Mucosa of stomach (tissue), 1 donor: ENCODE measurements around the gene CLPTM1L.
"Not testable (repeated sequence)": the region's sequence is repeated elsewhere in the genome, so short reads cannot be mapped to it uniquely, and the experiment has no call there.

Source experiments
- H3K27me3 ChIP-seq: one replicate; pipeline ENCODE4 v1.7.0; 2013; ENCODE audit warnings: mild to moderate bottlenecking, low read length; ENCODE audit not compliant: control insufficient read depth, insufficient read depth
- H3K36me3 ChIP-seq: one replicate; pipeline ENCODE4 v1.7.0; 2013; ENCODE audit warnings: low read length; ENCODE audit not compliant: control insufficient read depth, insufficient read depth
- H3K4me1 ChIP-seq: one replicate; pipeline ENCODE4 v1.7.0; 2013; ENCODE audit warnings: mild to moderate bottlenecking, low read length; ENCODE audit not compliant: control insufficient read depth, insufficient read depth
- H3K4me3 ChIP-seq: one replicate; pipeline ENCODE4 v1.7.0; 2013; ENCODE audit warnings: low read length
- H3K9ac ChIP-seq: one replicate; pipeline ENCODE4 v1.7.0; 2013; ENCODE audit warnings: mild to moderate bottlenecking, low read length, moderate library complexity
- H3K9me3 ChIP-seq: one replicate; pipeline ENCODE4 v1.7.0; 2013; ENCODE audit warnings: mild to moderate bottlenecking, low read length, moderate library complexity; ENCODE audit not compliant: control insufficient read depth
- donor health status: Pancreatic carcinoma.

CLPTM1L gene

DNA sequence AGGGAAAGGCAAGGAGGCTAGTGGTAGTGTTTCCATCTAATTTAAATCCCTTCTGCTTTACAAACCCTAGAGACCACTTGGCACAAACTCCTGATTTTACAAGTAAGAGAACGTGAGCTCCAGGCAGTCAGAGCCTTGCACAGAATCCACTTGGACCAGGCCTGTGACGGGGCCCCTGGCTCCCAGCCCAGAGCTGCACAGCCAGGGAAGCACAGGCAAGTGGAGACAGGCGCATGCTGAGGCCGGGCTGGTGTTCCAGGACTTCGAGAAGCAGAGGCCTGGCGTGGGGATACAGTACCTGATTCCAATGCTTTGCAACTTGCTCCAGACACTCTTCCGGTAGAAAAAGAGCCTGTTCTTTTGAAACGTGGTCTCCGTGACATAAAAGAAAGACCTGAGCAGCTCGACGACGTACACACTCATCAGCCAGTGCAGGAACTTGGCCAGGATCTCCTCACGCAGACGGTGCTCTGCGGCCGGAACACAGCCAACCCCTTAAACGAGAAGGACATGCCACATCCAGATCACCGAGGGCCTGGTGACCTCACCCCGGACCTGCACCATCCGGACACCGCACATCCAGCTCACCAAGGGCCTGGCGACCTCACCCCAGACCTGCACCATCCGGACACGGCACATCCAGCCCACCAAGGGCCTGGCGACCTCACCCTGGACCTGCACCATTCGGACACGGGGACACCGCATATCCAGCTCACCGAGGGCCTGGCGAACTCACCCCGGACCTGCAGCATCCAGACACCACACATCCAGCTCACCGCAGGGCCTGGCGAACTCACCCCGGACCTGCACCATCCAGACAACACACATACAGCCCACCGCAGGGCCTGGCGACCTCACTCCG is 62.5 kb downstream of the CLPTM1L start:
- no peak overlapping the region for H3K4me3 ChIP-seq
- H3K27me3 ChIP-seq, result no peaks in the 10 kb centered on the region
- no peak overlapping the region for H3K9ac ChIP-seq
- no peaks in the 10 kb centered on the region for H3K9me3 ChIP-seq
- H3K36me3 ChIP-seq, result no peaks in the 10 kb centered on the region
- no peaks in the 10 kb centered on the region for H3K4me1 ChIP-seq

DNA sequence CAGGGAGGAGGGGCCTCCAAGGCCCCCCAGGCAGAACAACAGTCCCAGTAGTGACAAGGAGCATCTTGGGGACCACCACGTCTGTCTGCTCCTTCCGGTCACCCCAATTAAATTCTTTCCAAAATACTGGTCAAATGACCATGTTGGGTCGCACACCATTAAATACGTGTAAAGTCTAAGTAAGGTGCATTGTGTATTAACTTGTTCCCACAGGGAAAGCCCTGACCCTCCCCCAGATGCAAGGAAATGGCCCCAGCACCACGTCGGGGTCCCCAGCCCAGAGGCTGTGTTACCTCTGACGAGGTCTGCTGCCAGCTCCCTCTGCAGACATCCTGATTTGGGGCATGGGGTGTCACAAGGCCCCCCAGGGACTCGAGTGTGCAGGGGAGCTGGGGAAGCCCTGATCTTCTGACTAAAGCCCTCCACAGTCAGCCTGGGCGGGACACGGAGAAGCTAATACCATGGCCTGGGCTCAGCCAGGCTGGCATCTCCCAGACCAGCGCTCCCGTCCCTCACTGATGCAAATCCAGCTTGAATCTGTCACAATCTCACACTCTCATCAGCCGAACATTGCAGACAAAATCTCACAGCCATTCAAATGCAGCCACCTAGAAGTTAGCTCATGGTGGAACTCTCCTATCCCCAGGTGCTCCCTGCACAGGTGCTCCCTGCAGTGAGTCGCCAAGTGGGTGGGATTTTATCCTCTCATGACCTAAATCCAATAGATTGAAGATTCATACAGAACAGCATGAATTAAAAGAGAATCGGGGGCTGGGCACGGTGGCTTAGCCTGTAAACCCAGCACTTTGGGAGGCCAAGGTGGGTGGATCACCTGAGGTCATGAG is 63.6 kb downstream of the CLPTM1L start:
- Histone ChIP-seq H3K4me3 (no peak overlapping the region), H3K27me3 (no peaks in the 10 kb centered on the region), H3K4me1 (no peaks in the 10 kb centered on the region), H3K9ac (no peak overlapping the region), H3K36me3 (no peaks in the 10 kb centered on the region), H3K9me3 (no peaks in the 10 kb centered on the region)

DNA sequence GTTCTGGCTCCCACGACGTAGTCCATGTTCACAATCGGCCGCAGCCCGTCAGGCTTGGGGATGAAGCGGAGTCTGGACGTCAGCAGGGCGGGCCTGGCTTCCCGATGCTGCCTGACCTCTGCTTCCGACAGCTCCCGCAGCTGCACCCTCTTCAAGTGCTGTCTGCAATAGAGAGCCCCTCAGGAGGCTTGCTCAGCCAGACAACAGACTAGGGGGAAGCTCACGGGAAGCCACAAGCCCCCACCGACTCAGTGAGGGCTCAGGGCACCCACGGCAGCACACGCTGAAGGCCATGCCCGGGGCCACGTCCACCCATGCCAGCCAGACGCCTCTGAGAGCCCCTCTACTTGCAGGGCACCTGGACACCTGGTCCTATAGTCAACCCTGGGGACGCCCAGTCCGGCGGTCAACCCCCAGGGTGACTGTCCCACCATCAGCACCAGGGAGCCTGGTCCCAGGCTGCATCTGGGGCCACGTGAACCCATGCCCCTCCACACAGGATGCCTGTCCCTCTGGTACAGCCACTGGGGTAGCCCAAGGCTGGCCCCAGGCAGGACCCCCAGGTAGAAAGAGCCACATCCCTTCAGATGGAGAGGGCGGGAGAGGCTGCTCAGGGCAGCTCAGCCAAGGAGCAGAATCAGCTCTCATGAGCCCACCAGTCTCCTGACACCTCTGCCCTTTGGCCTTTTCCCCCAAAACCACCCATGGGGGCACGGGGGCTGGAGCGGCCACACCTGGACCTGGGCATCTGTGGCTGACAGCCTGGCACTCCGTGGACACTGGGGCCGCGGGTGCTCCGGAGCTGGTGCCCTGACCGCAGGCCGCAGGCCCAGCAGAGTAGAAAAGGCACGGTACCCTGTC is 64.5 kb downstream of the CLPTM1L start:
- Histone ChIP-seq H3K27me3 (no peaks in the 10 kb centered on the region), H3K36me3 (no peaks in the 10 kb centered on the region), H3K9ac (no peak overlapping the region), H3K4me3 (no peak overlapping the region), H3K4me1 (no peaks in the 10 kb centered on the region), H3K9me3 (no peaks in the 10 kb centered on the region)

DNA sequence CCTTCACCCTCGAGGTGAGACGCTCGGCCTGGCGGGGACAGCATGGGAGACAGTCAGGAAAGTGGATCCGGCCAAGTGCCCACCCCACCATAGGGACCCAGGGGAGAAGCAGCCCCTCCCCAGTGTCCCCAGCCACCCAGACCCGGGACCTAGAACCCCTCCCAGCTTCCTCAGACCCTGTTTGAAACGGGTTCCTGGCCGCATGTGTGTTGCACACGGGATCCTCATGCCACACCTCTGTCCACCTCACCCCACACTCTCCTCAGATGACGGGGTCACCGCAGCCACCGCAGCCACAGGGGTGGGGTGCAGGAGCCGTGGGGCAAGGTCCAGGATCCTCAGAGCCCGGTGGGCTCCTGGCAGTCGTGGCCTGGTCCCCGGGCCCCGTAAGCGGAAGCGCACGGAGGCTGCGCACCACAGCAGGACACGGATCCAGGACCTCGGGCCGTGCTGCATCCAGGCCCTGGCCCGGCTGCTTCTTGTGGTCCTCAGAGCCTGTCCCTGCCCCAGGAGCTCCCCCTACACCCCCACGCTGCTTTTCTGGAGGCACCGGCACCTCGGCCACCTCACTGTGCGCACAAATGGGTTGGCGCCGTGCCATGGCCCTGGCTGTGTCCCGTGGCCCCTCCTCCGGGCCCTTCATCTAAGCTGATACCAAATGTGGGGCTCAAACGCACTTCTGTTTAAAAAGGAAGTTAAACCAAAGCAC is 65.3 kb downstream of the CLPTM1L start:
- no peaks in the 10 kb centered on the region for H3K27me3 ChIP-seq
- H3K4me1 ChIP-seq, result no peaks in the 10 kb centered on the region
- no peaks in the 10 kb centered on the region for H3K9me3 ChIP-seq
- no peak overlapping the region for H3K9ac ChIP-seq
- H3K36me3 ChIP-seq, result no peaks in the 10 kb centered on the region
- H3K4me3 ChIP-seq, result no peak overlapping the region

DNA sequence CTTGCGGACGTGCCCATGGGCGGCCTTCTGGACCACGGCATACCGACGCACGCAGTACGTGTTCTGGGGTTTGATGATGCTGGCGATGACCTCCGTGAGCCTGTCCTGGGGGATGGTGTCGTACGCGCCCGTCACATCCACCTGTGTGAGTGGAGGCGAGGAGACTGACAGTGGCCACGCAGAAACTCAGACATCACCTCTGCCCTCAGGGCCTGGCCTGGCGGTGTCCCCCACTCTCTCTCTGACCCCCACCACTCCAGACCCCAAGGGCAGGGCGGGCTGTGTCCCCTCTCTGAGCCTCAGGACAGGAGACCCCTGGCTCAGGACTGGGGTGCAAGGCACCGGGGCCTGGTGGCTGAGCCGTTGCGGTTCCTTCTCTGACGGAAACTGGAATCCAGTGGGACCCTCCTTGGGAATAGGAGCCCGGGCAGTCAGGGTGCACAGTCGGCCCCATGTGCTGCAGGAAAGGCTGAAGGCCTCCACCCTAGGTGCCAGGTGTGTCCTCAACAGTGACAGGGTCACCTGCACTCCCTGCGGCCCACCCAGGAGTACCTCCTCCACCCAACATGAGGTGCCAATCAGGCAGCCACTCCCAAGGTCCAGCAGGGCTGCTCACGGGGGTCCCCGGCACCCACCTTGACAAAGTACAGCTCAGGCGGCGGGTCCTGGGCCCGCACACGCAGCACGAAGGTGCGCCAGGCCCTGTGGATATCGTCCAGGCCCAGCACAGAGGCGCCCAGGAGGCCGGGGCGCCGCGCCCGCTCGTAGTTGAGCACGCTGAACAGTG is 66.0 kb downstream of the CLPTM1L start:
- Histone ChIP-seq H3K27me3 (no peaks in the 10 kb centered on the region), H3K9me3 (no peaks in the 10 kb centered on the region), H3K36me3 (no peaks in the 10 kb centered on the region), H3K4me3 (no peak overlapping the region), H3K4me1 (no peaks in the 10 kb centered on the region), H3K9ac (no peak overlapping the region)

DNA sequence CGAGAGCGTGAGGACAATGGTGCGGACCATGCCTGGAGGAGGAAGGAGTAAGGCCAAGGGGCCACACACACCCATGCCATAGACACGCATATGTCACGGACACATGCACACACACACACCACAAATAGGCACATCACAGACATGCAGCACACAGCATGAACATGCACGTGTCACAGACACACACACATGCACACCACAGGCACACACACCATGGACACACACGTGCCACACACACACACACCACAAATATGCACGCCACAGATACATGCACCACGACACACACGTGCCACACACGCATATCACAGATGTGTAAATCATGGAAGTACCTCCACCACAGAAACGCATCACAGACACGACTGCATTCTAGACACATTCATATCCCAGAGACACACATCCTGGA is 66.7 kb downstream of the CLPTM1L start:
- no peaks in the 10 kb centered on the region for H3K9me3 ChIP-seq
- H3K36me3 ChIP-seq, result no peaks in the 10 kb centered on the region
- no peaks in the 10 kb centered on the region for H3K4me1 ChIP-seq
- H3K27me3 ChIP-seq, result no peaks in the 10 kb centered on the region
- no peak overlapping the region for H3K9ac ChIP-seq
- no peak overlapping the region for H3K4me3 ChIP-seq

DNA sequence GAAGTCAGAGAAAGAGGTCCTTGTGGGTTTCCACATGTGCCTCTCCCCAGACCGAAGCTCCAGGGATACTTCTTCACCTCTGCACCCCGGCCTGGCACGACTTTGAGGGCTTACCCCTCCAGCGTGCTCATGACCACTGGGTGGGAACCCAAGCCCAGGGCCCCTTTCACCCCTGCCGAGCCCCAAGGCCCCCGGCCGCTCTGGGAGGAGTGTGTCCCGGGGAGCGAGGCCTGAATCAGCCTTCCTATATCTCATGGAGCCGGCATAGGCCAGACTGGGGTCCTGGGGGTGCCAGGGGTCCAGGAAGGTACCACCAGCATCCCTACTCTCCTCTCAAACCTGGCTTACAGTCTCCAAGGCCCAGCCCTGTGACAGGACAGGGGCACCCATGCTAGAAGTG is 67.1 kb downstream of the CLPTM1L start:
- Histone ChIP-seq H3K4me1 (no peaks in the 10 kb centered on the region), H3K9ac (no peak overlapping the region), H3K27me3 (no peaks in the 10 kb centered on the region), H3K36me3 (no peaks in the 10 kb centered on the region), H3K4me3 (no peak overlapping the region), H3K9me3 (no peaks in the 10 kb centered on the region)

DNA sequence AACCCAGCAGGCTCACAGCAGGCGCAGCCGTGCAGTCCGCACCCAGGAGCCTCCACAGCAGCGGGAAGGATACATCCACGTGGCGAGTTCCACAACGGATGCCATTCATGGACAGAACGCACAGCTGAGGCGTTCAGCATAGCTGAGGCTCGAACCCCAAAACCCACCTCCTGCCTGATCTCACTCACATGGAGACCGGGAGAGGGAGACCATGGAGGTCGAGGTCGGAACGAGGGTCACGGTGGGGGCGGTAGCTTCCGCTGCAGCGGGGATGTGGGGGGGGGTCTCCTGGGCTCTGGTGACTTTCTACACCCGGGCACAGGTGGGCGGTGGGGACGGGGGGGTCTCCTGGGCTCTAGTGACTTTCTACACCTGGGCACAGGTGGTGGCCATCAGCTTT is 67.6 kb downstream of the CLPTM1L start:
- Histone ChIP-seq H3K4me1 (no peaks in the 10 kb centered on the region), H3K4me3 (no peak overlapping the region), H3K9ac (no peak overlapping the region), H3K9me3 (no peaks in the 10 kb centered on the region), H3K27me3 (no peaks in the 10 kb centered on the region), H3K36me3 (no peaks in the 10 kb centered on the region)

DNA sequence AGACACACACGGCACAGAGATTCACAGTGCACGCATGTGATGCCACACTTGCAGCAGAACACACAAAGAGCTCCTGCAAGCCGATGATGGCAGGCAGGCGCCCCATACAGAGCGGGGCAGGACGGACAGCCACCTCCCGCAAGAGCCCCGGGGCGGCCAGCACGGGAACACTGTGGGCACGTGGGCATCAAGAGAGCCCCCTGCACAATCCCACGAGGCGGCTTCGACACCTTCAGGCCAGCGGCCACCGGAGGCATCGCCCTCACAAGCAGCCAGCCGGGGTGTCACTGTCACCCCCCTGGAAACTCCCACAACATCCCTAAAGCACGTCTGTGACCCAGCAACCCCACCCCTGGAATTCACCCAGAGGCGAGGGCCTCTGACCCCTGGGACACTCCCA is 68.0 kb downstream of the CLPTM1L start:
- Histone ChIP-seq H3K27me3 (no peaks in the 10 kb centered on the region), H3K4me3 (no peak overlapping the region), H3K36me3 (no peaks in the 10 kb centered on the region), H3K4me1 (no peaks in the 10 kb centered on the region), H3K9me3 (no peaks in the 10 kb centered on the region), H3K9ac (no peak overlapping the region)

DNA sequence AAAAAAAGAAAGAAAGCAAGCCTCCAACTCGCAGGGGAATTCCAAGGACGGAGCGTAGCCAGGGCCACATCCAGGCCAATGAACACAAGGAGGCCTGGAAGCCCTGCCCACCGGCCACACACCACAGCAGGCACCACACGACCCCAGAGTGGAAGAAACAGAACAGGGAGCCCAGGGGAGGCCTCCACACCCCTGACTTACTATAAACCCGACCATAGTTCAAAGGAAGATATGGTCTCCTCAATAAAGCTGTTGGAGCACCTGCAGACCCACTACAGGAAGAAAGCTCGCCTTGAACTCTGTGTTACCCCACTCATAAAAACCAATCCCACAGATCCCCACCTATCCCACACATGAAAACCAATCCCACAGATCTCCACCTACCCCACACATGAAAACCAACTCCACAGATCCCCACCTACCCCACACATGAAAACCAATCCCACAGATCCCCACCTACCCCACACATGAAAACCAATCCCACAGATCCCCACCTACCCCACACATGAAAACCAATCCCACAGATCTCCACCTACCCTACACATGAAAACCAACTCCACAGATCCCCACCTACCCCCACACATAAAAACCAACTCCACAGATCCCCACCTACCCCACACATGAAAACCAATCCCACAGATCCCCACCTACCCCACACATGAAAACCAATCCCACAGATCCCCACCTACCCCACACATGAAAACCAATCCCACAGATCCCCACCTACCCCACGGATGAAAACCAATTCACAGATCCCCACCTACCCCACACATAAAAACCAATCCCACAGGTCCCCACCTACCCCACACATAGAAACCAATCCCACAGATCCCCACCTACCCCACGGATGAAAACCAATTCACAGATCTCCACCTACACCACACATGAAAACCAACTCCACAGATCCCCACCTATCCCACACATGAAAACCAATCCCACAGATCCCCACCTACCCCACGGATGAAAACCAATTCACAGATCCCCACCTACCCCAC is 69.2 kb downstream of the CLPTM1L start:
- H3K9me3 ChIP-seq, H3K27me3 ChIP-seq, H3K9ac ChIP-seq, H3K36me3 ChIP-seq, H3K4me3 ChIP-seq, H3K4me1 ChIP-seq: not testable (repeated sequence)
